Measurements from ENCODE around the gene EPS8L2. TPM values are rescaled to one million over a fixed set of nuclear protein-coding genes. Genes with fewer than 3 reads are reported as not detected.

EPS8L2 gene
- total and polyA plus RNA-seq, 2 of the 13 experiments (the other 11 are each of a cell fraction or from before 2014, with no cell fraction given), result 89.3 to 416 TPM

DNA sequence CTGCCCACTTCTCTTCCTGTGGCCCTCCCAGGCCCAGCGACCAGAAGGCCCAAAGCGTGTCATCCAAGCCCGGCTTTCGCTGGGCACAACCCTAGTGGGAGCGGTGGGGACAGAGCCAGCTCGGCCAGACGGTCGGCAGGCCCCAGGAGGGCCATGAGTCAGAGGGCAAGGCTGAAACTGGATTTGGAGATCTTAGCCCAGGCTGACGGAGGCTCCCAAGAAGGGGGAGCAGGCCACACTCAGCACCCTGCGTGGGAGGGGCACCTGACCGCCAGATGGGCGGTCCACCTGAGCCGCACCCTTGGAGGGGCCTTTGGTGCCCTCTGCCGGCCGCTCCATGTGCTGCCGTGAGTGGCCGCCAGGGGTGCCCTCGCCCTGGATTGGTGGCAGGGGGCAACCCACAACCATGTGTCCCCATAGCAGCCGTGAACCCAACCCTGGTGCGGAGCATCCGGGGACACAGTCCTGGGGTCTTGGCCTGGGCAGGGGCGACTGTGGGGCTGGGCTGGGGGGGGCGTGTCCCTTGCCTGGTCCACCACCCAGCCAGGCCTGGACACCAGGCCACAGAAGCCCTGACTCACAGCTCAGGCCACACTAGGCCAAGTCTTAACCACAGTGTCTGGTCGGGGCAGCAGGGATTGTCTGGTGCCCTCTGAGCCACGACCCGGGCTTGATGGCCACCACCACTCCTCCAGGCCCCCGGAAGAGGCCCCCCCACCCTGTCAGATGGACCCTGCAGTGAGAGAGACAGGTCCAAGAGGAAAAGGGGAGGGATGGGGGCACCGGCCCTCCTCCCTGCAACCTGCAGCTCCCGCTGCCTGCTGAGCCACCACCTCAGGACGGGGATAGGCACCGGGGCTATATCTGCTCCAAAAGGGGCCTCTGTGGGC is 22.1 kb downstream of the EPS8L2 start (continued):
- TF ChIP-seq, protein P1, sequence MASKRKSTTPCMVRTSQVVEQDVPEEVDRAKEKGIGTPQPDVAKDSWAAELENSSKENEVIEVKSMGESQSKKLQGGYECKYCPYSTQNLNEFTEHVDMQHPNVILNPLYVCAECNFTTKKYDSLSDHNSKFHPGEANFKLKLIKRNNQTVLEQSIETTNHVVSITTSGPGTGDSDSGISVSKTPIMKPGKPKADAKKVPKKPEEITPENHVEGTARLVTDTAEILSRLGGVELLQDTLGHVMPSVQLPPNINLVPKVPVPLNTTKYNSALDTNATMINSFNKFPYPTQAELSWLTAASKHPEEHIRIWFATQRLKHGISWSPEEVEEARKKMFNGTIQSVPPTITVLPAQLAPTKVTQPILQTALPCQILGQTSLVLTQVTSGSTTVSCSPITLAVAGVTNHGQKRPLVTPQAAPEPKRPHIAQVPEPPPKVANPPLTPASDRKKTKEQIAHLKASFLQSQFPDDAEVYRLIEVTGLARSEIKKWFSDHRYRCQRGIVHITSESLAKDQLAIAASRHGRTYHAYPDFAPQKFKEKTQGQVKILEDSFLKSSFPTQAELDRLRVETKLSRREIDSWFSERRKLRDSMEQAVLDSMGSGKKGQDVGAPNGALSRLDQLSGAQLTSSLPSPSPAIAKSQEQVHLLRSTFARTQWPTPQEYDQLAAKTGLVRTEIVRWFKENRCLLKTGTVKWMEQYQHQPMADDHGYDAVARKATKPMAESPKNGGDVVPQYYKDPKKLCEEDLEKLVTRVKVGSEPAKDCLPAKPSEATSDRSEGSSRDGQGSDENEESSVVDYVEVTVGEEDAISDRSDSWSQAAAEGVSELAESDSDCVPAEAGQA (IDR thresholded peaks at IDR 0.05; ENCODE audit: low read depth), result peak; percentile 30; the same call in 1 of the 2 replicates
- TF ChIP-seq, protein P1 (CRISPR knock-in tag; IDR thresholded peaks at IDR 0.05; ENCODE audit: borderline replicate concordance), result no peak
- TF ChIP-seq, protein P2, sequence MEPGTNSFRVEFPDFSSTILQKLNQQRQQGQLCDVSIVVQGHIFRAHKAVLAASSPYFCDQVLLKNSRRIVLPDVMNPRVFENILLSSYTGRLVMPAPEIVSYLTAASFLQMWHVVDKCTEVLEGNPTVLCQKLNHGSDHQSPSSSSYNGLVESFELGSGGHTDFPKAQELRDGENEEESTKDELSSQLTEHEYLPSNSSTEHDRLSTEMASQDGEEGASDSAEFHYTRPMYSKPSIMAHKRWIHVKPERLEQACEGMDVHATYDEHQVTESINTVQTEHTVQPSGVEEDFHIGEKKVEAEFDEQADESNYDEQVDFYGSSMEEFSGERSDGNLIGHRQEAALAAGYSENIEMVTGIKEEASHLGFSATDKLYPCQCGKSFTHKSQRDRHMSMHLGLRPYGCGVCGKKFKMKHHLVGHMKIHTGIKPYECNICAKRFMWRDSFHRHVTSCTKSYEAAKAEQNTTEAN (CRISPR knock-in tag; conservative IDR thresholded peaks at IDR 0.05), result 0 out of 2 replicates have a peak, but pooled peaks have one; percentile 40
- peak; percentile 69; the same call in 1 of the 3 replicates for TF ChIP-seq MXI1 (IDR thresholded peaks at IDR 0.05; ENCODE audit: borderline replicate concordance, low read depth, low read length)
- TF ChIP-seq, protein P3, sequence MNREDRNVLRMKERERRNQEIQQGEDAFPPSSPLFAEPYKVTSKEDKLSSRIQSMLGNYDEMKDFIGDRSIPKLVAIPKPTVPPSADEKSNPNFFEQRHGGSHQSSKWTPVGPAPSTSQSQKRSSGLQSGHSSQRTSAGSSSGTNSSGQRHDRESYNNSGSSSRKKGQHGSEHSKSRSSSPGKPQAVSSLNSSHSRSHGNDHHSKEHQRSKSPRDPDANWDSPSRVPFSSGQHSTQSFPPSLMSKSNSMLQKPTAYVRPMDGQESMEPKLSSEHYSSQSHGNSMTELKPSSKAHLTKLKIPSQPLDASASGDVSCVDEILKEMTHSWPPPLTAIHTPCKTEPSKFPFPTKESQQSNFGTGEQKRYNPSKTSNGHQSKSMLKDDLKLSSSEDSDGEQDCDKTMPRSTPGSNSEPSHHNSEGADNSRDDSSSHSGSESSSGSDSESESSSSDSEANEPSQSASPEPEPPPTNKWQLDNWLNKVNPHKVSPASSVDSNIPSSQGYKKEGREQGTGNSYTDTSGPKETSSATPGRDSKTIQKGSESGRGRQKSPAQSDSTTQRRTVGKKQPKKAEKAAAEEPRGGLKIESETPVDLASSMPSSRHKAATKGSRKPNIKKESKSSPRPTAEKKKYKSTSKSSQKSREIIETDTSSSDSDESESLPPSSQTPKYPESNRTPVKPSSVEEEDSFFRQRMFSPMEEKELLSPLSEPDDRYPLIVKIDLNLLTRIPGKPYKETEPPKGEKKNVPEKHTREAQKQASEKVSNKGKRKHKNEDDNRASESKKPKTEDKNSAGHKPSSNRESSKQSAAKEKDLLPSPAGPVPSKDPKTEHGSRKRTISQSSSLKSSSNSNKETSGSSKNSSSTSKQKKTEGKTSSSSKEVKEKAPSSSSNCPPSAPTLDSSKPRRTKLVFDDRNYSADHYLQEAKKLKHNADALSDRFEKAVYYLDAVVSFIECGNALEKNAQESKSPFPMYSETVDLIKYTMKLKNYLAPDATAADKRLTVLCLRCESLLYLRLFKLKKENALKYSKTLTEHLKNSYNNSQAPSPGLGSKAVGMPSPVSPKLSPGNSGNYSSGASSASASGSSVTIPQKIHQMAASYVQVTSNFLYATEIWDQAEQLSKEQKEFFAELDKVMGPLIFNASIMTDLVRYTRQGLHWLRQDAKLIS (CRISPR knock-in tag; IDR thresholded peaks at IDR 0.05), result no peak
- TF ChIP-seq BRD4 (CRISPR knock-in tag; IDR thresholded peaks at IDR 0.05), result 0 out of 2 replicates have a peak, but pooled peaks have one; percentile 15
- peak; percentile 65; the same call in 1 of the 2 replicates for TF ChIP-seq PHF21A (CRISPR knock-in tag; IDR thresholded peaks at IDR 0.05)
- TF ChIP-seq ZNF841 (CRISPR knock-in tag; IDR thresholded peaks at IDR 0.05; ENCODE audit: borderline replicate concordance), result no peak
- TF ChIP-seq, protein P4, sequence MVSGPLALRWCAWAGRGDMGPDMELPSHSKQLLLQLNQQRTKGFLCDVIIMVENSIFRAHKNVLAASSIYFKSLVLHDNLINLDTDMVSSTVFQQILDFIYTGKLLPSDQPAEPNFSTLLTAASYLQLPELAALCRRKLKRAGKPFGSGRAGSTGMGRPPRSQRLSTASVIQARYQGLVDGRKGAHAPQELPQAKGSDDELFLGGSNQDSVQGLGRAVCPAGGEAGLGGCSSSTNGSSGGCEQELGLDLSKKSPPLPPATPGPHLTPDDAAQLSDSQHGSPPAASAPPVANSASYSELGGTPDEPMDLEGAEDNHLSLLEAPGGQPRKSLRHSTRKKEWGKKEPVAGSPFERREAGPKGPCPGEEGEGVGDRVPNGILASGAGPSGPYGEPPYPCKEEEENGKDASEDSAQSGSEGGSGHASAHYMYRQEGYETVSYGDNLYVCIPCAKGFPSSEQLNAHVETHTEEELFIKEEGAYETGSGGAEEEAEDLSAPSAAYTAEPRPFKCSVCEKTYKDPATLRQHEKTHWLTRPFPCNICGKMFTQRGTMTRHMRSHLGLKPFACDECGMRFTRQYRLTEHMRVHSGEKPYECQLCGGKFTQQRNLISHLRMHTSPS (CRISPR knock-in tag; IDR thresholded peaks at IDR 0.05; ENCODE audit: low read depth), result peak; percentile 93; the same call in 1 of the 2 replicates
- TF ChIP-seq RFX5 (IDR thresholded peaks at IDR 0.05; ENCODE audit: low read depth, low read length), result no peak
- TF ChIP-seq AKAP8 (CRISPR knock-in tag; IDR thresholded peaks at IDR 0.05), result peak; percentile 95

All from HepG2 (cell line).